IMR-90 (cell line): ENCODE results near the gene CUTC. TPM values are rescaled to one million over a fixed set of nuclear protein-coding genes. Genes with fewer than 3 reads are reported as not detected.

Experiments used
- ATAC-seq: fragments of 200-7000 bp; cut with Tn5 transposase; 2 replicates; pipeline ENCODE4 v1.9.1; 2020; ENCODE audit warnings: low read depth, mild to moderate bottlenecking, moderate library complexity
- BruUV-seq: library from RNA; stranded (reverse); fragments of 400-500 nt; replicated peaks from 2 replicates; lab custom pipeline; 2021; lab: Mats Ljungman, UMichigan
- CTCF ChIA-PET: fragments of 300-600 bp; formaldehyde crosslinking; extraction: SDS; loops from one replicate; lab custom pipeline; 2021; ENCODE audit warnings: antibody characterized with exemption; lab: Yijun Ruan, JAX
- POLR2A ChIA-PET: fragments of 300-600 bp; sonication (Branson Sonifier 250); formaldehyde crosslinking; loops from one replicate; lab custom pipeline; 2022; ENCODE audit warnings: antibody characterized with exemption; ENCODE audit not compliant: unreplicated experiment; lab: Charles Lee
- DNase-seq: peaks from one replicate; pipeline ENCODE4 v3.0.0; 2013
- H2AFZ ChIP-seq: replicated peaks from 2 replicates; pipeline ENCODE3; 2013; ENCODE audit warnings: low read length, mild to moderate bottlenecking; ENCODE audit not compliant: poor library complexity
- H2AK5ac ChIP-seq: 2 replicates; pipeline ENCODE4 v1.6.1; 2013; ENCODE audit warnings: low read depth, low read length, inconsistent platforms
- H2AK9ac ChIP-seq: replicated peaks from 2 replicates; pipeline ENCODE3; 2013; ENCODE audit warnings: mild to moderate bottlenecking, low read depth, low read length, moderate library complexity; ENCODE audit not compliant: poor library complexity
- H2BK120ac ChIP-seq: 2 replicates; pipeline ENCODE4 v1.6.1; 2013; ENCODE audit warnings: low read depth, low read length, inconsistent platforms
- H2BK15ac ChIP-seq: 3 replicates; pipeline ENCODE4 v1.6.1; 2013; ENCODE audit warnings: low read depth, low read length, inconsistent platforms
- H2BK20ac ChIP-seq: 2 replicates; pipeline ENCODE4 v1.6.1; 2013; ENCODE audit warnings: low read depth, mild to moderate bottlenecking, inconsistent platforms, low read length, moderate library complexity
- H2BK5ac ChIP-seq: 2 replicates; pipeline ENCODE4 v1.6.1; 2013; ENCODE audit warnings: mild to moderate bottlenecking, low read depth, low read length, inconsistent platforms; ENCODE audit not compliant: poor library complexity, severe bottlenecking
- H3K14ac ChIP-seq: replicated peaks from 2 replicates; pipeline ENCODE4 v1.6.1; 2013; ENCODE audit warnings: low read depth, low read length, inconsistent platforms
- H3K18ac ChIP-seq: 2 replicates; pipeline ENCODE4 v1.6.1; 2013; ENCODE audit warnings: low read depth, low read length, control low read depth
- H3K23ac ChIP-seq: 2 replicates; pipeline ENCODE4 v1.6.1; 2013; ENCODE audit warnings: low read depth, low read length, inconsistent platforms
- H3K27ac ChIP-seq: 2 replicates; pipeline ENCODE4 v1.5.1; 2013; ENCODE audit warnings: mild to moderate bottlenecking, control low read depth, low read length; ENCODE audit not compliant: insufficient read depth
- H3K27me3 ChIP-seq: 2 replicates; pipeline ENCODE4 v1.6.1; 2013; ENCODE audit warnings: low read length; ENCODE audit not compliant: control insufficient read depth, insufficient read depth
- H3K36me3 ChIP-seq: 2 replicates; pipeline ENCODE4 v1.6.1; 2013; ENCODE audit warnings: low read length, mixed read lengths; ENCODE audit not compliant: control insufficient read depth, insufficient read depth
- H3K4ac ChIP-seq: 2 replicates; pipeline ENCODE4 v1.6.1; 2013; ENCODE audit warnings: low read depth, low read length, inconsistent platforms
- H3K4me1 ChIP-seq: 2 replicates; pipeline ENCODE4 v1.6.1; 2013; ENCODE audit warnings: low read length, mixed read lengths; ENCODE audit not compliant: control insufficient read depth, insufficient read depth
- H3K4me2 ChIP-seq: 2 replicates; pipeline ENCODE4 v1.6.1; 2013; ENCODE audit warnings: low read depth, mild to moderate bottlenecking, control low read depth, low read length, moderate library complexity
- H3K4me3 ChIP-seq: 2 replicates; pipeline ENCODE4 v1.5.1; 2013; ENCODE audit warnings: low read depth, mild to moderate bottlenecking, control low read depth, low read length, moderate library complexity; ENCODE audit not compliant: insufficient read depth
- H3K56ac ChIP-seq: 2 replicates; pipeline ENCODE4 v1.6.1; 2013; ENCODE audit warnings: low read length, inconsistent platforms; ENCODE audit not compliant: insufficient read depth; ENCODE audit errors: extremely low read depth
- H3K79me1 ChIP-seq, 2 experiments: 2 replicates each; pipeline ENCODE4 v1.6.1; 2013; ENCODE audit warnings: low read length in 2 of 2, inconsistent platforms in 1 of 2, low read depth in 1 of 2
- H3K9ac ChIP-seq: 2 replicates; pipeline ENCODE4 v1.6.1; 2013; ENCODE audit warnings: low read depth, low read length, control low read depth
- H3K9me1 ChIP-seq: 2 replicates; pipeline ENCODE4 v1.6.1; 2013; ENCODE audit warnings: low read length, inconsistent platforms; ENCODE audit not compliant: insufficient read depth
- H3K9me3 ChIP-seq: 2 replicates; pipeline ENCODE4 v1.6.1; 2013; ENCODE audit warnings: low read length; ENCODE audit not compliant: control insufficient read depth, insufficient read depth
- H4K20me1 ChIP-seq: 2 replicates; pipeline ENCODE4 v1.6.1; 2013; ENCODE audit warnings: low read length, inconsistent platforms; ENCODE audit not compliant: insufficient read depth
- H4K5ac ChIP-seq: 2 replicates; pipeline ENCODE4 v1.6.1; 2013; ENCODE audit warnings: mild to moderate bottlenecking, low read depth, low read length, control low read depth
- H4K8ac ChIP-seq, 2 experiments: 2 replicates each; pipeline ENCODE4 v1.6.1; 2013; ENCODE audit warnings: low read depth in 2 of 2, low read length in 2 of 2, control low read depth in 1 of 2, inconsistent platforms in 1 of 2
- H4K91ac ChIP-seq: 2 replicates; pipeline ENCODE4 v1.6.1; 2013; ENCODE audit warnings: low read depth, low read length, inconsistent platforms; ENCODE audit not compliant: insufficient read depth
- BHLHE40 ChIP-seq: fragments of 150-350 bp; IDR thresholded peaks from 2 replicates; pipeline ENCODE4 v1.6.1; 2016; ENCODE audit warnings: mild to moderate bottlenecking, low read depth, low read length
- CEBPB ChIP-seq: IDR thresholded peaks from 2 replicates; pipeline ENCODE4 v1.6.1; 2012; ENCODE audit warnings: low read depth, low read length, improper control_type of control experiment
- CHD1 ChIP-seq: IDR thresholded peaks from 2 replicates; pipeline ENCODE4 v1.6.1; 2012; ENCODE audit warnings: low read depth, low read length, improper control_type of control experiment
- MAFK ChIP-seq: IDR thresholded peaks from 2 replicates; pipeline ENCODE4 v1.6.1; 2012; ENCODE audit warnings: low read depth, low read length, improper control_type of control experiment
- MAZ ChIP-seq: IDR thresholded peaks from 2 replicates; pipeline ENCODE4 v1.6.1; 2012; ENCODE audit warnings: low read depth, mild to moderate bottlenecking, low read length, improper control_type of control experiment, moderate library complexity, borderline replicate concordance
- MXI1 ChIP-seq: IDR thresholded peaks from 2 replicates; pipeline ENCODE4 v1.6.1; 2012; ENCODE audit warnings: low read depth, mild to moderate bottlenecking, low read length, moderate library complexity, borderline replicate concordance
- RCOR1 ChIP-seq: IDR thresholded peaks from 2 replicates; pipeline ENCODE4 v1.6.1; 2012; ENCODE audit warnings: mild to moderate bottlenecking, low read length, improper control_type of control experiment; ENCODE audit not compliant: insufficient replicate concordance
- RFX5 ChIP-seq: IDR thresholded peaks from 2 replicates; pipeline ENCODE4 v1.8.0; 2012; ENCODE audit warnings: low read depth, mild to moderate bottlenecking, low read length, moderate library complexity
- WGBS, 2 experiments: methylation state at CpG; one replicate each; pipeline versions ENCODE4 v1.1.5 to v1.1.7; 2013; ENCODE audit warnings: missing lambda C conversion rate in 2 of 2; ENCODE audit not compliant: insufficient read length in 1 of 2; ENCODE audit errors: extremely low coverage in 2 of 2; 5-methylcytosine and 5-hydroxymethylcytosine counted together
- dilution Hi-C: fragments of 300-500 bp; cut with HindIII; formaldehyde crosslinking; loops from one replicate; pipeline ENCODE4 v1.14.3; 2018; ENCODE audit warnings: low sequenced_read_pairs; ENCODE audit not compliant: unreplicated experiment
- in situ Hi-C: fragments of 300-500 bp; cut with MboI; formaldehyde crosslinking; loops from 3 replicates; pipeline ENCODE4 v1.14.3; 2019; ENCODE audit warnings: low sequenced_read_pairs, inconsistent platforms, mixed read lengths
- intact Hi-C: fragments of 100-400 bp; cut with micrococcal nuclease; formaldehyde crosslinking; loops from 2 replicates; pipeline ENCODE4 v1.10.0; 2022
- polyA plus RNA-seq, 3 experiments: library from polyadenylated mRNA; depleted of rRNA; stranded (reverse); fragments of >200 nt; gene quantifications; 2 replicates each; pipeline ENCODE4 v1.2.3, GENCODE V29; 2012; ENCODE audit warnings: low replicate concordance in 1 of 3
- total RNA-seq: library from RNA; depleted of rRNA; stranded (reverse); fragments of >200 nt; gene quantifications from 2 replicates; pipeline ENCODE4 v1.2.3, GENCODE V29; 2012

The CUTC gene
- total and polyA plus RNA-seq, 2 of the 4 experiments (the other 2 are of a cell fraction) = 7.0 to 10.2 TPM

- Histone ChIP-seq H3K14ac (no peak overlapping the region), H2AK9ac (no peak overlapping the region), H3K18ac (no peak overlapping the region), H2AK5ac (no peak overlapping the region), H3K4me3 (no peak overlapping the region), H2BK20ac (no peak overlapping the region), H3K4ac (no peak overlapping the region), H2BK5ac (no peak overlapping the region), H3K79me1 (no peaks in the 10 kb centered on the region), H3K23ac (no peak overlapping the region), H3K27me3 (no peaks in the 10 kb centered on the region), H2BK15ac (no peak overlapping the region), H3K56ac (no peak overlapping the region), H3K4me1 (no peaks in the 10 kb centered on the region; the same call in 1 of the 2 replicates), H2AFZ (no peak overlapping the region), H2BK120ac (no peak overlapping the region), H3K4me2 (no peak overlapping the region), H3K36me3 (peaks cover 9% of the 10 kb centered on the region), H4K20me1 (no peaks in the 10 kb centered on the region), H3K9ac (no peak overlapping the region), H4K8ac (no peak overlapping the region), H3K9me3 (no peaks in the 10 kb centered on the region), H3K9me1 (no peaks in the 10 kb centered on the region), H4K5ac (no peak overlapping the region), H4K91ac (no peak overlapping the region), H3K27ac (no peak overlapping the region)
- POLR2A ChIA-PET = no interaction called here
- dilution Hi-C loops = no loop called here
- TF ChIP-seq RCOR1 = no peak
- no peak for TF ChIP-seq CEBPB
- TF ChIP-seq BHLHE40 = no peak
- no peak for TF ChIP-seq RFX5
- no peak for TF ChIP-seq CHD1
- no peak for TF ChIP-seq MXI1
- no peak for TF ChIP-seq MAZ
- TF ChIP-seq MAFK = no peak
- intact Hi-C loops = no loop called here
- ATAC-seq (no peak), DNase-seq (no peak)
- CTCF ChIA-PET = no interaction called here
- in situ Hi-C loops = no loop called here
- WGBS, 2 experiments = no CpG with 5 or more reads among the region's 1 CpG
- BruUV-seq = no TSS peak
Measured at GRCh38 chr10:99760321-99760720, 28.3 kb downstream of the CUTC start.
